ENCODE measurements around the gene PIGB.

DNA sequence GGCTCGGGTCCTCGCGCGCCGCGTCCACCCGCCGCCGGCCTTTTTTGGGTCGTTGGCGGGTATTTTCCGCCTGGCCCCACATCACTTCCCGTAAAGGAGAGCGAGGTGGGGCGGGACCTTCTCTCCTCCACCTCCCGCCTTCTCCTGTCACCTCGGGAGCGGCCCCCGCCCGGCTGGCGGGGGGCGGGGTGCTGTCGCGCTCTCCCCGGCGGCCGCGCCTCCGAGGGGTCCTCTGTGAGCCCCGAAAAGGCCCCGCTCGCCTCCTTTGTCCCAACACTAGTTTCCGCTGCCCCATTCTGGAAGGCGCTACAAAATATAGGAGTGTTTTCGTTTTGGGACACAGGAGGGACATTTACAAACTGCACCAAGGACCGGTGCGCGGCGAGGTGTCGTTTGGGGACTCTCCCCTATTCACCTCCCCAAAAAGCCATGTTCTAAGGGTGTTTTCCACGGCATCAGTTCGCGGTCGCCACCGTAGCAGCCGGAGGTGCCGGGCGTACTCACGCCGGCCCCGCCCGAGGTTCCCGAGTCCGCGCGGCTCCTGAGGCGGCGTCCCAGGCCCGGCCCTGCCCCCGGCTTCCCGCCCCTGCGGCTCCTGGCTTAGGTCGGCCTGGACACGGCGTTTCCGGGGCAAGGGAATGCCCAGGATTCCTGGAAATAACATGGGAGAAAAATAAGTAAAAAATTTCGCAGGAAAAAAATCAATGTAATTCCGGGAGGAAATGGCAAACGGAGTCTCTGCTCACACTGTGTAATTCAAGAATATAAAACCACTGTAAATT, 29.1 kb upstream of the PIGB start, which contains the start of gene RAB27A:
- TF ChIP-seq CTCF (IDR thresholded peaks at IDR 0.05) (no peak), POLR2A (IDR thresholded peaks at IDR 0.05) (peak in 1 of 2 donors; percentile 66)
